PFSK-1 (cell line): ENCODE data around the gene KCNT2.

Source experiments
- FOXP2 ChIP-seq: optimal IDR thresholded peaks from 2 replicates; pipeline ENCODE3; 2011; ENCODE audit warnings: borderline replicate concordance, control low read depth, inconsistent platforms; ENCODE audit not compliant: insufficient read depth; ENCODE audit errors: extremely low read length, extremely low read depth
- POLR2AphosphoS5 ChIP-seq: IDR thresholded peaks from 2 replicates; pipeline ENCODE4 v1.6.1; 2012; ENCODE audit warnings: low read depth, mild to moderate bottlenecking, control low read depth, low read length, moderate library complexity
- REST ChIP-seq, 2 experiments: IDR thresholded peaks; 2 replicates each; pipeline versions ENCODE4 v1.6.1 to v1.8.0; 2011 to 2012; ENCODE audit warnings: low read depth in 2 of 2, low read length in 2 of 2, control low read depth in 1 of 2, inconsistent platforms in 1 of 2, mild to moderate bottlenecking in 1 of 2, moderate library complexity in 1 of 2; ENCODE audit not compliant: insufficient read depth in 1 of 2
- SIN3A ChIP-seq: IDR thresholded peaks from 2 replicates; pipeline ENCODE4 v1.6.1; 2012; ENCODE audit warnings: mild to moderate bottlenecking, low read length, moderate library complexity, borderline replicate concordance; ENCODE audit not compliant: insufficient read depth
- TAF1 ChIP-seq: IDR thresholded peaks from 2 replicates; pipeline ENCODE4 v1.6.1; 2012; ENCODE audit warnings: low read length, control low read depth, borderline replicate concordance; ENCODE audit not compliant: insufficient read depth

The KCNT2 gene

GRCh38 chr1:196205882-196206281, 402.4 kb downstream of the KCNT2 start:
- no peak for TF ChIP-seq TAF1
- no peak for TF ChIP-seq REST (IDR thresholded peaks at IDR 0.05; ENCODE audit: insufficient read depth in 1 of 2, low read depth in 2 of 2, low read length in 2 of 2)
- TF ChIP-seq FOXP2 = no peak
- TF ChIP-seq SIN3A = no peak
- TF ChIP-seq POLR2AphosphoS5 = no peak

DNA sequence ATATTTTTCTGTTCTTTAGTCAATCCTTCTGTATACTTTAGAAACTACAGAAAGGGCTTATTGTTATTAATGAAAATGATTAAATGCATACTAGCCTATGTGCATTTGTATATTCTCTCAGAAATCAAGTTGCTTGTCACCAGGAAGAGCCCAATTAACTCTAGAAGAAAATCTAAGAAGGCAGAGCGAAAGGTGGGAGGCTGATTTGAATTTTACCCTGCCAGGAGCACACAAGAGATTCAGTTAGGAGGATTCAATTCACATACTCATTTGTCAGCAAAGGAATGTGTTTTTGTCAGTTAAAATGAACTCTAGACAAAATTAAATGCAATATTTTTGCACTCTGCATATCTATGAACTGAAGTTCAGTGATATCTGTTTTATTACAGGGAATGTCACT, 411.8 kb downstream of the KCNT2 start:
- no peak for TF ChIP-seq FOXP2
- no peak for TF ChIP-seq SIN3A
- TF ChIP-seq REST (IDR thresholded peaks at IDR 0.05; ENCODE audit: insufficient read depth in 1 of 2, low read depth in 2 of 2, low read length in 2 of 2) = no peak
- TF ChIP-seq POLR2AphosphoS5 = no peak
- TF ChIP-seq TAF1 = no peak

DNA sequence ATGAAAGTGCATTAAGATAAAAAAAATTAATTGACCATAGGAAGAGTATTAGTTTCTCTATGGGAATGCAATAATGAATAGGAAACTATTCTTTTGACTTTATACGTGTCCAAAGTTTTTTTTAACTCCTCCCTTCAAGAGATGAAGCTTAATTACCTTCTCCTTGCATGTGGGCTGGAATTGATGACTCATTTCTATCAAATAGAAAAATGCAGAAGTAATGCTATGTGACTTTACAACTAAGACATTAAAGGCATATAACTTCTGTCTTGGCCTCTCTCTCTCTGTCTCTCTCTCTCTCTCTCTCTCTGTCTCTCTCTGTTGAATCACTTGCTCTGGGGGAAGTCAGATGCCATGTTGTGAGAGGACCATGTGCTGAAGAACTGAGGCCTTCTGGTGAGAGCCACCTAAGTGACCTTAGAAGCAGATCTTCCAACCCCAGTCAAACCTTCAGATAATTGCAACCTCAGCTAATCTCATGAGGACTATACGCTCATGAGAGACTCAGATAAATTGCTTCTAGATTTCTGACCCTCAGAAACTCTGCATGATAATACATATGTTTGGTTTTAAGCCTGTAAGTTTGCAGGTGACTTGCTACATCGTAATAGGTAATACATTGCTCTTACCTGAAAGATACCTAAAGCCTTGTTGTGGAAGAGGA, 414.2 kb downstream of the KCNT2 start:
- no peak for TF ChIP-seq TAF1
- TF ChIP-seq SIN3A = no peak
- no peak for TF ChIP-seq POLR2AphosphoS5

- TF ChIP-seq POLR2AphosphoS5 (no peak), SIN3A (no peak), TAF1 (no peak), FOXP2 (no peak), REST (IDR thresholded peaks at IDR 0.05; ENCODE audit: insufficient read depth in 1 of 2, low read depth in 2 of 2, low read length in 2 of 2) (no peak)
Observed at GRCh38 chr1:196183941-196184340, 424.3 kb downstream of the KCNT2 start.

- TF ChIP-seq POLR2AphosphoS5 (no peak), FOXP2 (peak; percentile 56)
Observed at GRCh38 chr1:196181594-196181878, 426.7 kb downstream of the KCNT2 start.

- TF ChIP-seq REST (IDR thresholded peaks at IDR 0.05; ENCODE audit: insufficient read depth in 1 of 2, low read depth in 2 of 2, low read length in 2 of 2) (no peak), SIN3A (peak; percentile 84; the same call in 1 of the 2 replicates), TAF1 (peak; percentile 55; the same call in 1 of the 2 replicates), FOXP2 (no peak), POLR2AphosphoS5 (no peak)
Observed at GRCh38 chr1:196180847-196181593, 427.2 kb downstream of the KCNT2 start.
